ENCODE results near the gene ADIG.

The ADIG gene

GRCh38 chr20:38603286-38603685 is 22.3 kb downstream of the ADIG start:
- no peak for DNase-seq

- no peak for DNase-seq
Observed at GRCh38 chr20:38604873-38605303, 23.9 kb downstream of the ADIG start.

DNA sequence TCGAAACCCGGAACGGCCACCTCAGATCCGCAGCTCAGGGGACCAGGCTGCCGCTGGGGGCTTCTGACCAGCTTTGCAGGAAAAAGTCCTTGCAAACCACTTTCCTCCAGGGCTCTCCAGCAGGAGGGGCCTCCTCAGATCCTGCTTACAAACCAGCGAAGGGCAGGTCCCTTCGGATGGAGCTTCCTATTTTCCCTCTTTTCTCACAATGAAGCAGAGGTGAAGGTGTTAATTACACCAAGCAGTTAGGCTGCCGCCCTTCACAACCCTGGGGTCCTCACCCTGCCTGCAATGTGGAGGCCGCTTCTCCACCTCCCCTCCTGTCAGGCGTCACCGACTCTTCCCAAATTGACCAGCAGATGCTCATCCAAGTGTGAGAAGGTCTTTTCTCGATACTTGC is 26.4 kb downstream of the ADIG start:
- DNase-seq: no peak

GRCh38 chr20:38608188-38608587 is 27.2 kb downstream of the ADIG start:
- DNase-seq: no peak

DNA sequence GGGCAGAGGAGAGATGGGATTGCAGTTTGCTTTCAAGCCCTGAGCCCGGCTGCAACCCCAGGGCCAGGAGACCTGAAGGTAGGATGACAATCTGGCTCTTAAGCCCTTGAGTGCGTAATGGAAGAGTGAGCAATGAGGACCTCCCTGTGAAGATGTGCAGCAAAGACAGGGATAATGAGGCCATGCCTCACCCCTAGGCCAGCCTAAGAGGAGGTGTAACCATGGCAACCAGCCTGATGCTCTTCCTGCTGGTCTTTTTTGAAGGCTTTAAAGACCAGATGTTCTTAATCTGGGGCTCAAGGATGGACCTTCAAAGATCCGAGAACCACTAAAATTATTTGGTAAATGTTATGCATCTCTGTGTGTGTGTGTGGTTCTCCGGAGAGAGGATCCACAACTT is 28.8 kb downstream of the ADIG start:
- DNase-seq: no peak

GRCh38 chr20:38610521-38610920 is 29.5 kb downstream of the ADIG start:
- DNase-seq: no peak

GRCh38 chr20:38612751-38613515 is 31.9 kb downstream of the ADIG start:
- no peak for DNase-seq

- no peak for DNase-seq
Observed at GRCh38 chr20:38615283-38615682, 34.3 kb downstream of the ADIG start.

GRCh38 chr20:38616457-38616856 is 35.5 kb downstream of the ADIG start:
- DNase-seq: no peak

GRCh38 chr20:38617011-38617829 is 36.2 kb downstream of the ADIG start:
- DNase-seq: no peak

- no peak for DNase-seq
Observed at GRCh38 chr20:38617830-38618196, 36.8 kb downstream of the ADIG start.

- no peak for DNase-seq
Observed at GRCh38 chr20:38620441-38620840, 39.4 kb downstream of the ADIG start.

DNA sequence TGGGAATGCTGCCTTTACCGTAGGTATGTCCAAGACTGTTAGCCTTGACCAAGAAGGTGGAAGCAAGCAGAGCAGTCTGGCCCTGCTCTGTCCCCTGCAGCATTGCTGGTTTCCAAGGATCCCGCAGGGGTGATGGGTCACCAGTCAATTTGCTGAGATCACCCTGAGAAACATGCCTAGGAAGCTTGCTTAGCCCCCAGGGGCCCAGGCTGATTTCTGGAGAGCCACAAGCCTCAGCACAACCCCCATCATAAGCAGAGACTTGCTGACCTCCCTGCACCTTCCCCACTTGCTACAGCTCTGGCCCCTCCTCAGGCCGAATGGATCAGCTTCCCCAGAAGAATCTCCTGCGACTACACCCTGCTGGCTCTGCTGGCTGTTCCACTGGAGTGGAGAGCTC is 42.1 kb downstream of the ADIG start:
- no peak for DNase-seq

- no peak for DNase-seq
Observed at GRCh38 chr20:38624084-38624483, 43.1 kb downstream of the ADIG start.

- no peak for DNase-seq
Observed at GRCh38 chr20:38625896-38626295, 44.9 kb downstream of the ADIG start.

GRCh38 chr20:38626921-38627659 is 46.1 kb downstream of the ADIG start:
- no peak for DNase-seq

- no peak for DNase-seq
Observed at GRCh38 chr20:38628580-38629470, 47.8 kb downstream of the ADIG start.

- DNase-seq: no peak
Observed at GRCh38 chr20:38629979-38630378, 49.0 kb downstream of the ADIG start.

DNA sequence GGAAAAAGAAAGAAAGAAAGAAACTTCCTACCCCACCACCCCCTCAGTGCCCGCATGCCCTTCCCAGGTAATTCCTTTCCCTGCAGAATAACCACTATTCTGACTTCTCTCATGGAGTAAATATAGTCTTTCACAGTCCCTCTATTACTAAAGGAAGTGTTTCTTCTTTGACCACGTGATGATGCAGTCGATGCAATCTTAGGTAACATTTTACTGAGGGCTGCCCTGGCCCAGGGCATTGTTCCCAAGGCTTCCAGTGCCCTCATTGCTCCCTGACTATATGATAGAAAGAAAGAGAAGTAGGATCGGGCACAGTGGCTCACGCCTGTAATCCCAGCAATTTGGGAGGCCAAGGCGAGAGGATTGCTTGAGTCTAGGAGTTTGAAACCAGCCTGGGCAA is 49.7 kb downstream of the ADIG start:
- no peak for DNase-seq

DNA sequence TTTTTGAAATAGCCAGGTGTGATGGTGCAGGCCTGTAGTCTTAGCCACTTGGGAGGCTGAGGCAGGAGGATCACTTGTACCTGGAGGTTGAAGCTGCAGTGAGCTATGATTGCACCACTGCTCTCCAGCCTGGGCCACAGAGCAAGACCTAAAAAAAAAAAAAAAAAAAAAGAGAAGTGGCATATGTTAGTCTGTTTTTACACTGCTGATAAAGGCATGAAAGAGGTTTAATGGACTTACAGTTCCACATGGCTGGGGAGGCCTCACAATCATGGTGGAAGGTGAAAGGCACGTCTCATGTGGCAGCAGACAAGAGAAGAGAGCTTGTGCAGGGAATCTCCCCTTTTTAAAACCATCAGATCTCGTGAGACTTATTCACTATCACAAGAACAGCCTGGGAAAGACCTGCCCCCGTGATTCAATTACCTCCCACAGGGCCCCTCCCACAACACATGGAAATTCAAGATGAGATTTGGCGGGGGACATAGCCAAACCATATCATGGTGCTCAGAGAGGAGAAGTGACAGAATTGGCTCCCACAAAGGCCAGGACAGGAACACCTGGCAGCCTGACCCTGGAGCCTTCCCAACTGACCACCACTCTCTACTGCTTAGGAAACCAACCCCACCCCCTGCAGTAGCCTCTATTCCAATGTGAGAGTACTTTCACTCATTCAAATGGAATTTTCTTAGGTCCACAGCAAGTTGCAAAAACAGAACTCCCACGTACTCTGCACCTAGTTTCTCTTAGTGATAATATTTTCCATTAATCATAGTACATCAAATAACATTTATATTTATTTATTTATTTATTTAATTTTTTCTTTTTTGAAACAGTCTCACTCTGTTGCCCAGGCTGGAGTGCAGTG is 50.4 kb downstream of the ADIG start:
- no peak for DNase-seq

DNA sequence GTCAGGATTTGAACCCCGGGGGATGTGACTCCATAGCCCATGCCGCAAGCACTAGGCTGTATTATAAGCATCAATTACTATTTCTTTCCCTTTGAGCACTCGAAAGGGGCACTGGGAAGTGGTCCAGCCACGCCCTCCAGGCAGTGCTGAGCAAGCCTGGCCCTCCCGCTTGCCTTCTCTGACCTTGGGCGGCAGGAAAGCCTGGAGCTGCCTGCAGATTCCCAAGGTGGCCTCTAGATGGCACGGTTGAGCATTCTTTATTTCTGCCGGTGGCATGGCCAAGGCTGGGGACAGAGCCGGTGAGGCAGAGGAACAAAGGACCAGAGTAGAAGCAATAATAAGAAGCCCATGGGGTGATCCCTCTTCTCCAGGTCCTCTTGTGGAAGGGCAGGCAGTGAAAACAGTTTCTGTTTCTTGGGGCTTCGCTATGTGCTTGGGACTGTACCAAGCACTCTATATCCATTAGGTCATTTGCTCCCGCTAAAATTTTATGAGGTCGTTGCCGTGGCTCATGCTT is 52.6 kb downstream of the ADIG start:
- DNase-seq: peak; percentile 20
